ENCODE data around the gene DSPP. TPM values are rescaled to one million over a fixed set of nuclear protein-coding genes. Genes with fewer than 3 reads are reported as not detected.

DSPP gene
- total RNA-seq, 1 donor from 2014 or later = not detected

- Histone ChIP-seq H3K4me2 (ENCODE audit: low read length) (no peak overlapping the region), H3K4me1 (ENCODE audit: insufficient read depth, low read length) (no peaks in the 10 kb centered on the region), H3K9me3 (ENCODE audit: insufficient read depth, low read depth, low read length) (no peaks in the 10 kb centered on the region), H2AFZ (ENCODE audit: low read depth, low read length) (no peak overlapping the region), H4K20me1 (ENCODE audit: insufficient read depth, low read length) (no peaks in the 10 kb centered on the region), H3K36me3 (ENCODE audit: insufficient read depth, low read length) (no peaks in the 10 kb centered on the region), H3K9ac (ENCODE audit: low read length) (no peak overlapping the region), H3K79me2 (ENCODE audit: insufficient read depth, low read length) (no peaks in the 10 kb centered on the region), H3K4me3 (ENCODE audit: insufficient read depth, low read depth, low read length) (no peak overlapping the region), H3K27me3 (ENCODE audit: insufficient read depth, low read length) (no peaks in the 10 kb centered on the region), H3K27ac (ENCODE audit: low read depth, low read length) (no peak overlapping the region)
- no peak for FAIRE-seq
- TF ChIP-seq EZH2 (IDR thresholded peaks at IDR 0.05; ENCODE audit: insufficient read depth, low read length) = no peak
- TF ChIP-seq, protein P1, sequence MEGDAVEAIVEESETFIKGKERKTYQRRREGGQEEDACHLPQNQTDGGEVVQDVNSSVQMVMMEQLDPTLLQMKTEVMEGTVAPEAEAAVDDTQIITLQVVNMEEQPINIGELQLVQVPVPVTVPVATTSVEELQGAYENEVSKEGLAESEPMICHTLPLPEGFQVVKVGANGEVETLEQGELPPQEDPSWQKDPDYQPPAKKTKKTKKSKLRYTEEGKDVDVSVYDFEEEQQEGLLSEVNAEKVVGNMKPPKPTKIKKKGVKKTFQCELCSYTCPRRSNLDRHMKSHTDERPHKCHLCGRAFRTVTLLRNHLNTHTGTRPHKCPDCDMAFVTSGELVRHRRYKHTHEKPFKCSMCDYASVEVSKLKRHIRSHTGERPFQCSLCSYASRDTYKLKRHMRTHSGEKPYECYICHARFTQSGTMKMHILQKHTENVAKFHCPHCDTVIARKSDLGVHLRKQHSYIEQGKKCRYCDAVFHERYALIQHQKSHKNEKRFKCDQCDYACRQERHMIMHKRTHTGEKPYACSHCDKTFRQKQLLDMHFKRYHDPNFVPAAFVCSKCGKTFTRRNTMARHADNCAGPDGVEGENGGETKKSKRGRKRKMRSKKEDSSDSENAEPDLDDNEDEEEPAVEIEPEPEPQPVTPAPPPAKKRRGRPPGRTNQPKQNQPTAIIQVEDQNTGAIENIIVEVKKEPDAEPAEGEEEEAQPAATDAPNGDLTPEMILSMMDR (IDR thresholded peaks at IDR 0.05; ENCODE audit: insufficient read depth, low read depth, low read length) = no peak
- Mint-ChIP-seq H3K4me3 (ENCODE audit: unreplicated experiment) (no peak overlapping the region), H3K27me3 (ENCODE audit: low read depth, unreplicated experiment) (no peaks in the 10 kb centered on the region), H3K9me3 (ENCODE audit: unreplicated experiment) (no peaks in the 10 kb centered on the region), H3K27ac (ENCODE audit: unreplicated experiment) (no peak overlapping the region), H3K36me3 (ENCODE audit: low read depth, unreplicated experiment) (no peaks in the 10 kb centered on the region), H3K4me1 (ENCODE audit: low read depth, unreplicated experiment) (peaks cover 12% of the 10 kb centered on the region)
- DNase-seq (ENCODE audit: low read depth) = no peak
These were observed 23.3 kb downstream of the DSPP start for GRCh38 chr4:87631668-87632067.

GRCh38 chr4:87632469-87632868, 24.1 kb downstream of the DSPP start:
- H3K4me3 ChIP-seq (ENCODE audit: insufficient read depth, low read depth, low read length) = no peak overlapping the region
- H3K36me3 Mint-ChIP-seq (ENCODE audit: low read depth, unreplicated experiment) = no peaks in the 10 kb centered on the region
- FAIRE-seq = no peak
- no peaks in the 10 kb centered on the region for H3K79me2 ChIP-seq (ENCODE audit: insufficient read depth, low read length)
- no peaks in the 10 kb centered on the region for H3K4me1 ChIP-seq (ENCODE audit: insufficient read depth, low read length)
- peak; percentile 22 for DNase-seq (ENCODE audit: low read depth)
- no peaks in the 10 kb centered on the region for H4K20me1 ChIP-seq (ENCODE audit: insufficient read depth, low read length)
- no peak overlapping the region for H3K4me2 ChIP-seq (ENCODE audit: low read length)
- H3K4me1 Mint-ChIP-seq (ENCODE audit: low read depth, unreplicated experiment) = peaks cover 12% of the 10 kb centered on the region
- H3K36me3 ChIP-seq (ENCODE audit: insufficient read depth, low read length) = no peaks in the 10 kb centered on the region
- no peak overlapping the region for H3K9ac ChIP-seq (ENCODE audit: low read length)
- no peak overlapping the region for H3K27ac Mint-ChIP-seq (ENCODE audit: unreplicated experiment)
- no peaks in the 10 kb centered on the region for H3K9me3 Mint-ChIP-seq (ENCODE audit: unreplicated experiment)
- no peaks in the 10 kb centered on the region for H3K9me3 ChIP-seq (ENCODE audit: insufficient read depth, low read depth, low read length)
- no peaks in the 10 kb centered on the region for H3K27me3 Mint-ChIP-seq (ENCODE audit: low read depth, unreplicated experiment)
- no peak overlapping the region for H3K27ac ChIP-seq (ENCODE audit: low read depth, low read length)
- no peak overlapping the region for H3K4me3 Mint-ChIP-seq (ENCODE audit: unreplicated experiment)
- H2AFZ ChIP-seq (ENCODE audit: low read depth, low read length) = no peak overlapping the region
- H3K27me3 ChIP-seq (ENCODE audit: insufficient read depth, low read length) = no peaks in the 10 kb centered on the region
- TF ChIP-seq EZH2 (IDR thresholded peaks at IDR 0.05; ENCODE audit: insufficient read depth, low read length) = no peak
- TF ChIP-seq, protein P1 (IDR thresholded peaks at IDR 0.05; ENCODE audit: insufficient read depth, low read depth, low read length) = no peak

DNA sequence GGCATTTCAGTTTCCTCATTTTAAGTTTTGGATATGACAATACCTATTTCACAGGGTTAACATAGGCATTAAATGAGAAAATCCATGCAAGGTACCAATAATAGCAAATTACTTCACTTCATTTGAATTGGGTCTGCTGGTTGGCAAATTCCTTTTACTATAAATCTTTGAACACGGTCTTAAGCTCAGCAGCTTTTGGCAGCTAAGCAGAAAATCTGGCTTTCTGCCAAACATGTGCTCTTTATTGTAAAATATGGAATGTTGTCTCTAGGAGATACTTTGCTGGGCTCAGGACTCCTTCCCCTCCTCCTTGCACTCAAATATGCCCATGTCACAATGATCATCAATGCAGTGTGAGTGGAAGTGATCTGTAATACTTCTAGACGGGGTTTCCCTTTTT, 24.9 kb downstream of the DSPP start:
- TF ChIP-seq, protein P1 (IDR thresholded peaks at IDR 0.05; ENCODE audit: insufficient read depth, low read depth, low read length) = no peak
- TF ChIP-seq EZH2 (IDR thresholded peaks at IDR 0.05; ENCODE audit: insufficient read depth, low read length) = no peak
- Mint-ChIP-seq H3K9me3 (ENCODE audit: unreplicated experiment) (peaks cover 1% of the 10 kb centered on the region), H3K4me3 (ENCODE audit: unreplicated experiment) (no peak overlapping the region), H3K27me3 (ENCODE audit: low read depth, unreplicated experiment) (no peaks in the 10 kb centered on the region), H3K4me1 (ENCODE audit: low read depth, unreplicated experiment) (peaks cover 12% of the 10 kb centered on the region), H3K36me3 (ENCODE audit: low read depth, unreplicated experiment) (no peaks in the 10 kb centered on the region), H3K27ac (ENCODE audit: unreplicated experiment) (no peak overlapping the region)
- H3K9ac ChIP-seq (ENCODE audit: low read length) = no peak overlapping the region
- FAIRE-seq = no peak
- no peak overlapping the region for H3K4me3 ChIP-seq (ENCODE audit: insufficient read depth, low read depth, low read length)
- no peak overlapping the region for H3K4me2 ChIP-seq (ENCODE audit: low read length)
- H3K79me2 ChIP-seq (ENCODE audit: insufficient read depth, low read length) = no peaks in the 10 kb centered on the region
- no peaks in the 10 kb centered on the region for H4K20me1 ChIP-seq (ENCODE audit: insufficient read depth, low read length)
- no peaks in the 10 kb centered on the region for H3K4me1 ChIP-seq (ENCODE audit: insufficient read depth, low read length)
- no peak overlapping the region for H2AFZ ChIP-seq (ENCODE audit: low read depth, low read length)
- no peaks in the 10 kb centered on the region for H3K9me3 ChIP-seq (ENCODE audit: insufficient read depth, low read depth, low read length)
- no peak overlapping the region for H3K27ac ChIP-seq (ENCODE audit: low read depth, low read length)
- no peaks in the 10 kb centered on the region for H3K27me3 ChIP-seq (ENCODE audit: insufficient read depth, low read length)
- H3K36me3 ChIP-seq (ENCODE audit: insufficient read depth, low read length) = no peaks in the 10 kb centered on the region
- peak; percentile 44 for DNase-seq (ENCODE audit: low read depth)
